ENCODE measurements around the gene PPP2R3B.
"Not testable (repeated sequence)": the region's sequence is repeated elsewhere in the genome, so short reads cannot be mapped to it uniquely, and the experiment has no call there.

Gene PPP2R3B

DNA sequence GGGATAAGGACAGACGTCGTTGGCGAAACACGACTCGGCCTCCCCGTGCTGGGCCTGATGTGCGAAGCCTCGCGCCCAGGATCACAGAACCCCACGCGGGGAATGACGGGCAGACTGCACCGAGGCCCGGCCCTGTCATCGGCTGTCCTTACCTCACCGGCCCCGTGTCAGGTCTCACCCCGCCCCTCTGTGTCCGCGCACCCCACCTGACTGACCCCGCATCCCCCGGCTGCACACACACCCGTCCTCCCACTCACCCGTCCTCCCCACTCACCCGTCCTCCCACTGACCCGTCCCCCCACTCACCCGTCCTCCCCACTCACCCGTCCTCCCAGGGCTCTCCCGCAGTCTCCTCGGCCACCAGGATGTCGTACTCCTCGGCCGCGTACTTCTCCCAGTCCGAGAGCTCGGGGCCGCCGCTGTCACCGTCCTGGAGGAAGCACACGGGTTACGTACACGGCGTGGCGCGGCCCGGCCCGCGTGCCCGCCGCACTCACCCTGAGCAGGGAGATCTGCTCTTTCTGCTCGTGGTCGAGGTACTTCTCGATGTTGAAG is 48.3 kb downstream of the PPP2R3B start:
- no peak for DNase-seq (ENCODE audit: low spot score)

DNA sequence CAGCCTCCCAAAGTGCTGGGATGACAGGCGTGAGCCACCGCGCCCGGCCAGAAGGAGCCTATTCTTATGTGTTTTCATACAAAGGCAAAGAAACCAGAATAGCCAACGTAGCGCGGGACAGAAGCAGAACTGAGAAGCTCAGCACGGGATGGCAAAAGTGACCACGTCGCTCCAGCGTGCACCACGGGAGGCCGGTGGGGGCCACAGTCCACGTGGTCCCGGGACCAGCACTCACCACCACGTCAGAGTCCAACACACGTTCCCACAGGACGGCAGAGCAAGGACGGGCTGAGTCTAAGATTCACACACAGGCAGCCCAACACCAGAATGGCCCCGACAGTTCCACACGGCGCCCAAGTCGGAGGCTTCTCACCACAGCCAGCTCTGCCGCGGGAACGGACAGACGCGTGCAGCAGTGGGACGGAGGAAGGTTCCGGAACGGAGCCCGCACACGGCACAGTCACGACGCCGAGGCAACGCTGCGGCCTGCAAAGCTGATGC is 49.3 kb downstream of the PPP2R3B start:
- no peak for DNase-seq (ENCODE audit: low spot score)

- DNase-seq (ENCODE audit: low spot score) = no peak
Observed at GRCh38 chrX:336227-336626, 50.5 kb downstream of the PPP2R3B start.

DNA sequence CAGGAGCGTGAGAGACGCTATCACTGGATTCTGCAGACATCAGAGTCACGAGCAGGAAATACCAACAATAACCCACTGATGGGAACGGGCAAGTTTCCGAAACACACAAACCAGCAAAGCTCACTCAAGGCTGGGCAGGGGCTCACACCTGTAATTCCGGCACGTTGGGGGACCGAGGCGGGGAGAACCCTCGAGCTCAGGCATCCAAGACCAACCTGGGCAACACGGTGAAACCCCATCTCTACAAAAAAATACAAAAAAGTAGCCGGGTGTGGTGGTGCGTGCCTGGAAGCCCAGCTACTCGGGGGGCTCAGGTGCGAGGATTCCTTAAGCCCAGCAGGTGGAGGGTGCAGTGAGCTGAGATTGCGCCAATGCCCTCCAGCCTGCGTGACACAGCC is 51.0 kb downstream of the PPP2R3B start:
- DNase-seq (ENCODE audit: low spot score) = no peak

DNA sequence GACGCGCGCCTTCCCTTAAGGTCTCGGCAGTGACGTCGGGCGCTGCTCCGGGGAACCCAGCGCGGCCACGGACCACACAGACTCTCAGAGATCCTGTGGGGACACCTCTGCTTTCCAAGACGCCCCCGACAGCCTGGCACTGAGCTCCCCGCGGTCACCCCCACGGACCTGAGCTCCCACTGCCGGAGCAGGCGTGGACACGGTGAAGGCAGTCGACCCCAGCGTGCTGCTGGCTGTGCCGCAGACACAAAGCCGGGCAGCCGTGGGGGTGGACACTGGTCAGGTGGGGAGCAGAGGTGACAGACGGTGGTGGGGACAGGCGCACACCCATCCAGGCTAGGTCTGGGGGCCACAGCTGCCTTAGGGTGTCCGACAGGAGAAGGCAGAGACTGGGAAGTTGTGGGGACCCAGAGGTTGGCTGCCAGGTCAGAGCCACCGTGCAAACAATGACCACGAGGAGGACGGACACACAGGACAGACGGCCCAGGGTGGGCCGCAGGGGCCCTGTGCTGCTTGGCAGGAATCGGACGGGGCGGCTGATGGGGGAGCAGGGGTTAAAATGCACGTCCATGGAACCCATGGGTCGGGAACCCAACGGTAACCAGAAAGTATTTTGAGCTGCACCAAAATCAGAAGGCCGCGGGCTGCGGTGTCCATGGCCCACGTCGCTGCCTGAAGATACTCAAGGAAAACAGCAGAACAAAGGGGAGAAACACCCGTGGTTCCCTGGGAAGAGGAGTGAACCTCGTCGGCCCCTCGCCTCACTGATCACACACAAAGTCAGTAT is 51.5 kb downstream of the PPP2R3B start:
- no peak for DNase-seq (ENCODE audit: low spot score)

DNA sequence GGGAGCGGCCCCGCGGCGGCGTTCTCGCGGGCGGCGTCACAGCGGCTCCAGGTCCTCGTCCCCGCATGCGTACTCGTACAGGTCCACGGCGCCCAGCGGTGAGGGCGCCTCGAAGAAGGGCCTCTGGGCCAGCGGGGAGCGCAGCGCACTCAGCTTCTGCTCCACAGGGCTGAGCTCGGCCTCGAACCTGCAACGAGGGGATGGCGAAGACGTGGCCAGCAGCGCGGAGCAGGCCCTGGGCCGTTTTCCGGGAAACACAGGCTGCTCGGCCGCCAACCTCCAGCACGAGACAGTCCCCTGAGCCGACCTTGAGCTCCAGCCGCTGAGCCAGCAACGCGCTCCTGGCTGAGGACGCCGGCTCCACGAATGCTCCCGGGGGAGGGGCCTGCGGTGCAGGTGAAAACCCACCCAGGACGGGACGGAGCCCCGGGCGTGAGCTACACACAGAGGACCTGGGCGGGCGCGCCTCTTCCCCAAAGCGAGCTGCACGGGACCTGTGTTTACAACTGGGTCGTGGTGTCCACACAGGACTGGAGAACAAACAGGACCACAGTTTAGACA is 52.3 kb downstream of the PPP2R3B start:
- DNase-seq (ENCODE audit: low spot score) = no peak

- no peak for DNase-seq (ENCODE audit: low spot score)
Observed at GRCh38 chrX:333611-334311, 52.9 kb downstream of the PPP2R3B start.

DNA sequence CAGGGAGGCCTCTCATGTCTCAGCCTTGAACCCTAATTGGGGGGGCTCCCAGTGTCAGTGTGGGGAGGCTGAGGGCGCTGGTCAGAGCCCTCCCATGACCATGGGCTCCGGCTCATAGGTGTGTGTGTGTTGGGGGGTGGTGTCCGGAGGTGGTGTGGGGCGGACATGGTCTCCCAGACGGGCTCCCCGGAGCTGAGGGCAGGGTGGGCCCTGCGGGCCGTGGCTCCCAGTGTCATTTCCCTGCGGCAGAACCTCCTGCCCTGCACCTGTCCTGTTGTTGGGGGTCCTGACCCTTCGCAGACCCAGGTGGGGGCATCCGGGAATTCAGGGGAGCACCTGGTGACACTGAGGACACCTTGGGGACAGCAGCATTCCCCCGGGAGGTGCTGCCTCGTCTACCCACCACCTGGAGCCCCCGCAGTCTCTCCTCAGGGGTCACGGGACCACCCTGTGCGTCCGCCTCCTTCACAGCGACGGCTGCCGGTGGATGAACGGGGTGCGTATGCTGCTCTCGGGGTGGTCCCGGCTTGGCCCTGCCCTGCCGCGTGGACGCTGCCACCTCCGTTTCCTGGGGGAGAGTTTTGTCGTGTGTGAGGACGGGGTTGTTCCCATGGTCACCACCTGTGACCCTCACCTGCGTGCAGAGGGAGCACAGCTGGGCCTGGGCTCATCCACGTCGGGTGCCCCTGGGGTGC is 53.6 kb downstream of the PPP2R3B start:
- DNase-seq (ENCODE audit: low spot score) = no peak

DNA sequence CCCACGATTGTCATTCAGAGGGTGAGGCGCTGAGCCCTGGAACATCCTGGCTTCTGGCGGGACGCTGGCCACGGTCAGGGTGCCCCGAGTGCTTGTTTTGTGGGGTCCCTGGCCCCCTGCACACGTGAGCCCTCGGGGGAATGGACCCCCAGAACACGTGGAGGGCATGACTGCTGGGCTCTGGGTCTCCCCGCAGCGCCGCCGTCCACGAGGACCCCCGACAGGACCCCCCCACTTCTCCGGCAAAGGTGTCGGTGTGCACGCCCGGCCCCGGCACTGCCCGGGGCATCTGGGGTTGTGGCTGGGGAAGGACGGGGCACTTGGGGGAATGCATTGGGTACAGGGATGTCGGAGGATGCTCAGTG is 54.2 kb downstream of the PPP2R3B start:
- DNase-seq (ENCODE audit: low spot score) = no peak

GRCh38 chrX:331825-332495 is 54.7 kb downstream of the PPP2R3B start:
- no peak for DNase-seq (ENCODE audit: low spot score)

DNA sequence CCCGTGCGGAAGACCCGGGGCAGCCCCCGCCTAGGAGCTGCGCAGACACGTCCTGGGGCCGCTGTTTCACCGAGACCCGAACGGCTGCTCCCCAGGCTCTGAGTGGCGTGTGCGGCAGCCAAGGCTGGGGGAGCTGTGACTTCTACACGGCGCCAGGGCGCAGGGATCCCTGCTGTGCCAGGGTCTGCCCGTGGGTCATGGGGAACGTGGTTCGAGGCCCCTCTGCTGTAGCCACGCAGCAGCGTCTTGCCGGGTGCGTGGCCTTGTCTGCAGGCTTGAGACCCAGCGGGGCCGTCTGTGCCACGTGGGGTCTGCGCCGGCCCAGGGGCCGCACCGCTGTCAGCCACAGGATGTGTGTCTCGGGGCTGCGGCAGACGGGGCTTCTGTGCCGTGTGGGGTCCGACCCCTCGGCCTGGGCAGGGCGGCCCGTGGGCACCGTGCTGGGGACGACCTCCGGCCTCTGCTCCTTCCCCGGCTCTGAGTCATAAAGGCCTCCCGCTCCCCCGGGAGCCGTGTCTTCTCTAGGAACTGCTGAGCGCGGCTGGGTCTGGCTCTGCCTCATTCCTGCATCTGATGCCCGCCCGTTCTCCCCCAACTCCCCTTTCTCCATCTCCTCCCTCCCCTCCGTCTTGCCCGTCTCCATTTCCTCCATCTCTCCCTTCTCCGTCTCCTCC is 55.4 kb downstream of the PPP2R3B start:
- peak; percentile 33 for DNase-seq (ENCODE audit: low spot score)

DNA sequence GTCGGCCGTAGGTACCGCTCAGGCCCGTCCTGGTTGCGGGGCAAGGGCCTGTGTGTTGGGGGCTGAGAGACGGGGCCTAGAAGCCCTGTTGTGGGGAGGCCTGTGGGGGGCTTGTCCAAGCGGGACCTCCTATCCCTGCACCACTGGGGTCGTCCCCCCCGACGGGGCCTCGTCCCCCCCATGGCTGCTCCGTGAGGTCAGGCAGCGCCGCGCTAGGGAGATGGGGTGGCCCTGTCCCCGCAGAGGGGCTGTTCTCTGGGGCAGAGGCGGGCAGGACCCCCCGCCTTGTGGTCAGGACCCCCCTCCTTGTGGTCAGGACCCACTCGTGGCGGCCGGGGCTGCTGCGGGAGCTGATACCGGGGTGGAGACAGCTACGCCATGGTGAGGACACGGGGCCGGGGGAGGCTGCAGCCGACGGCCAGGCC is 56.0 kb downstream of the PPP2R3B start:
- no peak for DNase-seq (ENCODE audit: low spot score)

DNA sequence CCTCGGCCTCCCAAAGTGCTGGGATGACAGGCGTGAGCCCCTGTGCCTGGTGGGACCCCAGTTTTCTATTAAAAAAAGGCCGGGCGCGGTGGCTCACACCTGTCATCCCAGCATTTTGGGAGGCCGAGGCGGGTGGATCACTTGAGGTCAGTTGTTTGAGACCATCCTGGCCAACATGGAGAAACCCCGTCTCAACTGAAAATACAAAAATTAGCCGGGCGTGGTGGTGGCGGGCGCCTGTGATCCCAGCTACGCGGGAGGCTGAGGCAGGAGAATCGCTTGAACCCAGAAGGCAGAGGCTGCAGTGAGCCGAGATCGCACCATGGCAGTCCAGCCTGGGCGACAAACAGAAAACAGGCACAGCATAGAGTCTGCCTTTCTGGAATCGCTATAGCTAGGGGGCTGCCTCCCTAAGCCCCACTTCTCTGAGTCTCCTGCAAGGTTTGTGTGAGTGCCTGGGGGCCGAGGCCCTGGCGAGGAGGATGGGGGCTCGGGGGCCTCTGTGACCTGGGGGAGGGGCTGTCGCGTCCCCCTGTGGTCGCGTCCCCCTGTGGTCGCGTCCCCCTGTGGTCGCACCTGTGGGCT is 56.5 kb downstream of the PPP2R3B start:
- not testable (repeated sequence) for DNase-seq (ENCODE audit: low spot score)

- DNase-seq (ENCODE audit: low spot score) = no peak
Observed at GRCh38 chrX:329291-329910, 57.3 kb downstream of the PPP2R3B start.

DNA sequence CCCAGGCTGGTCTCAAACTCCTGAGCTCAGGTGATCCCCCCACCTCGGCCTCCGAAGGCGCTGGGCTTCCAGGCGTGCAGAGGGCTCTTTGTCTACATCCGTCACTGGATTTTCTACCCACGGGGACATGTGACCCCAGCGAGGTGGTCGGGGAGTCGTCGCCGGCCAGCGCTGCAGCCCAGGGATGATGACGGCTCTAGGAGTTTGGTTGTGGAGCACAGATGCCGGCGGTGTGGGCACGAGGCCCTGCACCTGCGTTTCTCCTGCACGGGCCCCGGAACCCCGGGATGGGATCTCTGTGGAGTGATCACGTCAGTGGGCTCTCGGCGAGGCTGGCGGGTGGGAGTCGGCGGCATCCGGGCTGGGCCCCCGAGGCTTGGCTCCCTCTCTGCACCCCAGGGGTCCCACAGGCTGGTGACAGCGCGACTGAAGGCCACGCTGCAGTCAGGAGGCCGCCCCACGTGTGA is 59.0 kb downstream of the PPP2R3B start:
- no peak for DNase-seq (ENCODE audit: low spot score)

DNA sequence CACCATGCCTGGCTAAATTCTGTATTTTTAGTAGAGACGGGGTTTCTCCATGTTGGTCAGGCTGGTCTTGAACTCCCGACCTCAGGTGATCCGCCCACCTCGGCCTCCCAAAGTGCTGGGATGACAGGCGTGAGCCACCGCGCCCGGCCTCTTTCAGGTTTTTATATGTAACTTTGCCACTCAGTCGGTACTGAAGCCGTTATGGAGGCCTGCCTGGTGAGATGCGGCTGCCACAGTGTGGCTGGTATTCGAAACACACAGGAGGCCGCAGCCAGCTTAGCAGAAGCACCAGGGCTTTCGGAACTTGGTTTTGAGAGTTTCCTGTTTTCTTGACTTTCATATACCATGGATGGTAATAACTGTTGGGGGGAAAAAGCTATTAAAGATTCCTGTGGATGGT is 62.0 kb downstream of the PPP2R3B start:
- DNase-seq (ENCODE audit: low spot score) = not testable (repeated sequence)

- peak; percentile 77 for DNase-seq (ENCODE audit: low spot score)
Observed at GRCh38 chrX:323721-324628, 62.7 kb downstream of the PPP2R3B start.

GRCh38 chrX:320126-320783 is 66.5 kb downstream of the PPP2R3B start:
- DNase-seq (ENCODE audit: low spot score) = peak; percentile 23

Measured in kidney tubule cell (primary cell).